Nephron progenitor cell (in vitro differentiated cells): ENCODE results near the gene CNTN5.

Experiments
- DNase-seq: peaks from one replicate; pipeline ENCODE4 v3.0.0; 2021
- H3K27ac Mint-ChIP-seq: 2 replicates; pipeline ENCODE4 v1.8.0; 2021; ENCODE audit warnings: mild to moderate bottlenecking, moderate library complexity, mixed read lengths
- H3K27me3 Mint-ChIP-seq: 2 replicates; pipeline ENCODE4 v1.8.0; 2021; ENCODE audit warnings: mild to moderate bottlenecking, low read depth, mixed read lengths; ENCODE audit not compliant: poor library complexity
- H3K36me3 Mint-ChIP-seq: 2 replicates; pipeline ENCODE4 v1.8.0; 2021; ENCODE audit warnings: low read depth, mixed read lengths
- H3K4me1 Mint-ChIP-seq: 2 replicates; pipeline ENCODE4 v1.8.0; 2021; ENCODE audit warnings: mixed read lengths
- H3K4me3 Mint-ChIP-seq: 2 replicates; pipeline ENCODE4 v1.8.0; 2021; ENCODE audit warnings: mild to moderate bottlenecking, moderate library complexity, mixed read lengths
- H3K9me3 Mint-ChIP-seq: 2 replicates; pipeline ENCODE4 v1.8.0; 2021; ENCODE audit warnings: mild to moderate bottlenecking, moderate library complexity, mixed read lengths
- CTCF ChIP-seq: fragments of 200-600 bp; sonication (generic); IDR thresholded peaks from 2 replicates; pipeline ENCODE4 v1.5.0; 2021; ENCODE audit warnings: antibody characterized with exemption

The CNTN5 gene

GRCh38 chr11:99171330-99171729, 150.6 kb downstream of the CNTN5 start:
- H3K4me1 Mint-ChIP-seq = no peaks in the 10 kb centered on the region
- no peaks in the 10 kb centered on the region for H3K27me3 Mint-ChIP-seq

GRCh38 chr11:99176430-99176829, 155.7 kb downstream of the CNTN5 start:
- Mint-ChIP-seq H3K4me3 (no peak overlapping the region), H3K9me3 (no peaks in the 10 kb centered on the region), H3K27me3 (no peaks in the 10 kb centered on the region), H3K36me3 (no peaks in the 10 kb centered on the region), H3K4me1 (no peaks in the 10 kb centered on the region), H3K27ac (no peak overlapping the region)
- TF ChIP-seq CTCF = no peak
- no peak for DNase-seq

More at GRCh38 chr11:99171330-99171729, 150.6 kb downstream of the CNTN5 start:
- no peak overlapping the region for H3K4me3 Mint-ChIP-seq
- no peak for TF ChIP-seq CTCF
- H3K36me3 Mint-ChIP-seq = no peaks in the 10 kb centered on the region
- H3K27ac Mint-ChIP-seq = no peak overlapping the region
- DNase-seq = no peak
- H3K9me3 Mint-ChIP-seq = no peaks in the 10 kb centered on the region

- H3K36me3 Mint-ChIP-seq = no peaks in the 10 kb centered on the region
- TF ChIP-seq CTCF = no peak
- no peaks in the 10 kb centered on the region for H3K27me3 Mint-ChIP-seq
- no peak overlapping the region for H3K27ac Mint-ChIP-seq
- H3K9me3 Mint-ChIP-seq = no peaks in the 10 kb centered on the region
- no peak for DNase-seq
- no peaks in the 10 kb centered on the region for H3K4me1 Mint-ChIP-seq
- H3K4me3 Mint-ChIP-seq = no peak overlapping the region
Measured at GRCh38 chr11:99177446-99177845, 156.7 kb downstream of the CNTN5 start.

- DNase-seq = no peak
- Mint-ChIP-seq H3K27me3 (no peaks in the 10 kb centered on the region), H3K36me3 (no peaks in the 10 kb centered on the region), H3K4me3 (no peak overlapping the region), H3K27ac (no peak overlapping the region), H3K4me1 (no peaks in the 10 kb centered on the region), H3K9me3 (no peaks in the 10 kb centered on the region)
- TF ChIP-seq CTCF = no peak
Measured at GRCh38 chr11:99184146-99184545, 163.4 kb downstream of the CNTN5 start.

GRCh38 chr11:99188221-99188620, 167.5 kb downstream of the CNTN5 start:
- Mint-ChIP-seq H3K4me3 (no peak overlapping the region), H3K36me3 (no peaks in the 10 kb centered on the region)
- DNase-seq = no peak

More at GRCh38 chr11:99188221-99188620, 167.5 kb downstream of the CNTN5 start:
- TF ChIP-seq CTCF = no peak
- Mint-ChIP-seq H3K9me3 (no peaks in the 10 kb centered on the region), H3K27me3 (no peaks in the 10 kb centered on the region), H3K4me1 (no peaks in the 10 kb centered on the region), H3K27ac (no peak overlapping the region)
